HepG2 (cell line): Measurements from ENCODE around the gene FAM83E. TPM values are rescaled to one million over a fixed set of nuclear protein-coding genes. Genes with fewer than 3 reads are reported as not detected.
A peak's percentile ranks its signal among the peaks of the same experiment; 100 is the strongest.

Source experiments
- ATAC-seq: fragments of 200-7000 bp; cut with Tn5 transposase; 3 replicates; pipeline ENCODE4 v1.9.1; 2020; ENCODE audit warnings: mild to moderate bottlenecking, moderate library complexity
- BruUV-seq: library from RNA; stranded (reverse); fragments of 400-500 nt; replicated peaks from 2 replicates; lab custom pipeline; 2021; lab: Mats Ljungman, UMichigan
- CTCF ChIA-PET: fragments of 300-600 bp; formaldehyde crosslinking; extraction: SDS; loops from one replicate; lab custom pipeline; 2021; ENCODE audit warnings: low total read pairs, inconsistent platforms, low intra/inter-chr PET ratio; lab: Yijun Ruan, JAX
- POLR2A ChIA-PET: fragments of 350-600 bp; sonication (Branson Sonifier 250); formaldehyde crosslinking; loops from one replicate; lab custom pipeline; 2020; ENCODE audit warnings: antibody characterized with exemption, inconsistent platforms; lab: Yijun Ruan, JAX
- DNase-seq: peaks from one replicate; pipeline ENCODE4 v3.0.0-alpha.2; 2015; ENCODE audit warnings: low spot score
- FAIRE-seq: peaks from 3 replicates; lab custom pipeline; 2011; peaks lifted over from hg19 to GRCh38; lab: Jason Lieb, UNC
- H2AFZ ChIP-seq: one replicate; pipeline ENCODE4 v1.6.1; 2011; ENCODE audit warnings: low read length, inconsistent platforms
- H3K27ac ChIP-seq: fragments of 300-600 bp; 3 replicates; pipeline ENCODE4 v1.8.0; 2011; ENCODE audit warnings: mixed run types, mild to moderate bottlenecking, mixed read lengths, low read length, inconsistent platforms; ENCODE audit not compliant: insufficient read depth; ENCODE audit errors: extremely low read length
- H3K27me3 ChIP-seq, 2 experiments: fragments of 200-600 bp in 1 of 2; 2 replicates in 1 of 2; 3 replicates in 1 of 2; pipeline versions ENCODE4 v1.6.0 to v1.8.0; 2011; ENCODE audit warnings: low read length in 2 of 2, mild to moderate bottlenecking in 2 of 2, moderate library complexity in 2 of 2, inconsistent platforms in 1 of 2; ENCODE audit not compliant: insufficient read depth in 2 of 2, control insufficient read depth in 1 of 2
- H3K36me3 ChIP-seq, 2 experiments: fragments of 200-600 bp in 1 of 2; replicated peaks in 1 of 2; 2 replicates in 1 of 2; 3 replicates in 1 of 2; pipeline versions ENCODE4 v1.5.1 to v1.8.0; 2011; ENCODE audit warnings: low read length in 2 of 2, inconsistent platforms in 1 of 2; ENCODE audit not compliant: insufficient read depth in 2 of 2, control insufficient read depth in 1 of 2
- H3K4me1 ChIP-seq: 2 replicates; pipeline ENCODE4 v1.5.1; 2012; ENCODE audit warnings: low read length, inconsistent platforms; ENCODE audit not compliant: insufficient read depth
- H3K4me2 ChIP-seq: 2 replicates; pipeline ENCODE4 v1.6.0; 2011; ENCODE audit warnings: low read depth, low read length, inconsistent platforms
- H3K4me3 ChIP-seq, 3 experiments: fragments of 200-600 bp in 1 of 3; sonication (generic), shearing (Covaris generic) in 1 of 3; replicated peaks in 1 of 3; 2 replicates each; pipeline ENCODE4 v1.5.1; 2011 to 2016; ENCODE audit warnings: low read length in 3 of 3, inconsistent platforms in 2 of 3, low read depth in 2 of 3, mild to moderate bottlenecking in 2 of 3, control low read depth in 1 of 3, mixed read lengths in 1 of 3; ENCODE audit not compliant: insufficient read depth in 1 of 3
- H3K79me2 ChIP-seq: one replicate; pipeline ENCODE4 v1.6.1; 2011; ENCODE audit warnings: low read length, inconsistent platforms; ENCODE audit not compliant: insufficient read depth
- H3K9ac ChIP-seq: 2 replicates; pipeline ENCODE4 v1.6.0; 2011; ENCODE audit warnings: mild to moderate bottlenecking, low read depth, low read length, inconsistent platforms; ENCODE audit not compliant: insufficient read depth
- H3K9me3 ChIP-seq: 2 replicates; pipeline ENCODE4 v1.5.1; 2012; ENCODE audit warnings: mild to moderate bottlenecking, low read length
- H4K20me1 ChIP-seq: 2 replicates; pipeline ENCODE4 v1.6.0; 2011; ENCODE audit warnings: inconsistent platforms, mild to moderate bottlenecking, low read length, moderate library complexity; ENCODE audit not compliant: insufficient read depth
- AGO2 ChIP-seq: fragments of 200-400 bp; formaldehyde crosslinking; optimal IDR thresholded peaks from 2 replicates; pipeline ENCODE3; 2017; ENCODE audit warnings: mild to moderate bottlenecking, low read depth, low read length, moderate library complexity
- ATF7 ChIP-seq, 2 experiments: fragments of 450-650 bp in 1 of 2; sonication (generic) in 1 of 2; formaldehyde crosslinking in 1 of 2; IDR thresholded peaks; 2 replicates each; pipeline versions ENCODE4 v1.4.0 to v1.6.1; 2016 to 2020; ENCODE audit warnings: antibody characterized with exemption in 1 of 2, mild to moderate bottlenecking in 1 of 2, missing genetic modification reagents in 1 of 2
- ATM ChIP-seq: fragments of 450-650 bp; IDR thresholded peaks from 2 replicates; pipeline ENCODE4 v1.7.1; 2017; ENCODE audit warnings: mild to moderate bottlenecking, borderline replicate concordance
- FOXA1 ChIP-seq, 2 experiments: fragments of 450-650 bp in 1 of 2; sonication (generic) in 1 of 2; formaldehyde crosslinking in 1 of 2; IDR thresholded peaks; 2 replicates each; pipeline versions ENCODE4 v1.4.0 to v1.6.1; 2016 to 2020; ENCODE audit warnings: missing genetic modification reagents in 1 of 2
- FOXO4 ChIP-seq: sonication (generic); formaldehyde crosslinking; conservative IDR thresholded peaks from 2 replicates; pipeline ENCODE4 v1.8.1; 2023; ENCODE audit warnings: missing genetic modification reagents
- GABPB1 ChIP-seq: IDR thresholded peaks from 2 replicates; pipeline ENCODE4 v1.6.1; 2016; ENCODE audit warnings: mild to moderate bottlenecking, missing genetic modification reagents, moderate library complexity, missing compliant biosample characterization
- KDM2A ChIP-seq: sonication (generic); formaldehyde crosslinking; IDR thresholded peaks from 2 replicates; pipeline ENCODE4 v1.4.0; 2020; ENCODE audit warnings: low read depth, missing genetic modification reagents, borderline replicate concordance
- MAFK ChIP-seq, 2 experiments: IDR thresholded peaks in 1 of 2; conservative IDR thresholded peaks in 1 of 2; 2 replicates each; pipeline ENCODE4 v1.6.1; 2011; ENCODE audit warnings: improper control_type of control experiment in 2 of 2, low read length in 2 of 2
- MTA1 ChIP-seq: sonication (generic); formaldehyde crosslinking; IDR thresholded peaks from 2 replicates; pipeline ENCODE4 v1.4.0; 2020; ENCODE audit warnings: missing genetic modification reagents, mild to moderate bottlenecking, borderline replicate concordance
- TEF ChIP-seq: sonication (generic); formaldehyde crosslinking; IDR thresholded peaks from 2 replicates; pipeline ENCODE4 v1.5.0; 2020; ENCODE audit warnings: missing genetic modification reagents
- XBP1 ChIP-seq: sonication (generic); formaldehyde crosslinking; IDR thresholded peaks from 2 replicates; pipeline ENCODE4 v1.5.0; 2020; ENCODE audit warnings: missing genetic modification reagents
- ZBTB33 ChIP-seq: sonication (generic); formaldehyde crosslinking; IDR thresholded peaks from 2 replicates; pipeline ENCODE4 v1.4.0; 2020; ENCODE audit warnings: missing genetic modification reagents
- ZNF251 ChIP-seq: sonication (generic); formaldehyde crosslinking; IDR thresholded peaks from 2 replicates; pipeline ENCODE4 v1.9.0; 2021; ENCODE audit warnings: mild to moderate bottlenecking, missing genetic modification reagents
- WGBS: methylation state at CpG from one replicate; pipeline ENCODE4 v1.1.6; 2017; ENCODE audit warnings: low lambda C conversion rate; 5-methylcytosine and 5-hydroxymethylcytosine counted together
- in situ Hi-C: cut with HindIII; loops from 2 replicates; pipeline ENCODE4 v1.10.0; 2017; ENCODE audit warnings: low pct_unique_long_range_greater_than_20kb; ENCODE audit not compliant: extremely low pct_ligation_motif_present
- intact Hi-C: fragments of 100-400 bp; cut with micrococcal nuclease; formaldehyde crosslinking; loops from one replicate; pipeline ENCODE4 v1.10.0; 2022; ENCODE audit not compliant: unreplicated experiment
- polyA plus RNA-seq, 8 experiments: library from polyadenylated mRNA; depleted of rRNA in 3 of 8; stranded (reverse) in 7 of 8; unstranded in 1 of 8; fragments of >200 nt; fragmentation: Illumina TruSeq in 4 of 8; extraction: Trizol in 4 of 8; gene quantifications; 2 replicates each; pipeline versions ENCODE4 v1.2.1 to v1.2.3, GENCODE V29; 2011 to 2016; ENCODE audit warnings: low read depth in 4 of 8, missing spikeins in 1 of 8, mixed read lengths in 1 of 8; ENCODE audit not compliant: insufficient read depth in 1 of 8
- total RNA-seq, 5 experiments: library from RNA; depleted of rRNA; stranded (reverse); fragments of >200 nt; fragmentation: Illumina TruSeq; extraction: Trizol; gene quantifications; 2 replicates each; pipeline ENCODE4 v1.2.3, GENCODE V29; 2016; ENCODE audit warnings: low read depth in 1 of 5

FAM83E gene
- total and polyA plus RNA-seq, 2 of the 13 experiments (the other 11 are each of a cell fraction or from before 2014, with no cell fraction given): 0.18 to 0.60 TPM

GRCh38 chr19:48607359-48607755 lies 7.5 kb downstream of the FAM83E start (continued):
- TF ChIP-seq FOXO4 (CRISPR knock-in tag) (no peak), KDM2A (CRISPR knock-in tag) (no peak), XBP1 (CRISPR knock-in tag) (no peak), ATM (no peak), ZNF251 (CRISPR knock-in tag) (no peak)

GRCh38 chr19:48606463-48607358 lies 8.2 kb downstream of the FAM83E start, which contains the start of gene SPACA4:
Gene SPACA4, plus strand, starts transcription at chr19:48606742. Its CDS starts 237 bp downstream, at chr19:48606979.
- peak; percentile 15 for ATAC-seq
- no peaks in the 10 kb centered on the region for H4K20me1 ChIP-seq
- no peak within 1 kb of the TSS for H3K4me2 ChIP-seq
- ChIA-PET CTCF (no interaction called here), POLR2A (interaction anchor here (1.2 to 2.2 kb wide), 2 partner anchors 12 kb away, joined by 5 to 13 read pairs; partner anchors contain the start of genes RPL18 and SPHK2)
- in situ Hi-C loops (no loop called here), intact Hi-C loops (no loop called here)
- peak within 1 kb of the TSS in 1 of 3 experiments; percentile 8; a peak in 1 of 6 replicates for H3K4me3 ChIP-seq
- DNase-seq: no peak
- H3K36me3 ChIP-seq: no peaks in the 10 kb centered on the region
- TF ChIP-seq MAFK (conservative IDR thresholded peaks at IDR 0.05 in 1 of 2, IDR thresholded peaks at IDR 0.05 in 1 of 2; ENCODE audit: low read length in 2 of 2): no peak
- 0 out of 2 replicates have a peak, but pooled peaks have one; percentile 31 for TF ChIP-seq MTA1 (CRISPR knock-in tag)
- TF ChIP-seq TEF (CRISPR knock-in tag): no peak
- peak; percentile 12; the same call in 1 of the 2 replicates for TF ChIP-seq GABPB1 (CRISPR knock-in tag)
- 0 out of 2 replicates have a peak, but pooled peaks have one; percentile 43 for TF ChIP-seq ATF7 (IDR thresholded peaks at IDR 0.05)
- TF ChIP-seq ATF7 (CRISPR knock-in tag; IDR thresholded peaks at IDR 0.05): no peak
- TF ChIP-seq ZBTB33 (CRISPR knock-in tag): peak; percentile 74; the same call in 1 of the 2 replicates
- no peak for TF ChIP-seq FOXA1 (IDR thresholded peaks at IDR 0.05)
- TF ChIP-seq FOXA1 (CRISPR knock-in tag; IDR thresholded peaks at IDR 0.05): 0 out of 2 replicates have a peak, but pooled peaks have one; percentile 13
- peak; percentile 57 for TF ChIP-seq AGO2
- H3K79me2 ChIP-seq: no peaks in the 10 kb centered on the region
- no peaks in the 10 kb centered on the region; a peak in 1 of 5 replicates for H3K27me3 ChIP-seq
- BruUV-seq: no TSS peak
- WGBS: 45% methylated on average over 8 of the region's 39 CpGs
- FAIRE-seq: no peak
- no peak within 1 kb of the TSS for H3K27ac ChIP-seq
- H3K9ac ChIP-seq: no peak within 1 kb of the TSS
- H3K4me1 ChIP-seq: peaks cover 21% of the 10 kb centered on the region
- no peak within 1 kb of the TSS for H2AFZ ChIP-seq
- H3K9me3 ChIP-seq: no peaks in the 10 kb centered on the region
